H9 (cell line): ENCODE measurements around the gene PPL. TPM values are rescaled to one million over a fixed set of nuclear protein-coding genes. Genes with fewer than 3 reads are reported as not detected.

Source experiments
- DNase-seq: peaks from one replicate; pipeline ENCODE4 v3.0.0-alpha.2; 2017
- H2AFZ ChIP-seq: one replicate; pipeline ENCODE4 v1.6.1; 2013; ENCODE audit warnings: mild to moderate bottlenecking, low read length, control low read depth, moderate library complexity
- H2AK5ac ChIP-seq: 2 replicates; pipeline ENCODE4 v1.6.1; 2013; ENCODE audit warnings: low read length, control low read depth, mixed read lengths; ENCODE audit not compliant: insufficient read length
- H2BK120ac ChIP-seq: one replicate; pipeline ENCODE4 v1.6.1; 2013; ENCODE audit warnings: low read depth, mild to moderate bottlenecking, low read length, control low read depth, inconsistent platforms; ENCODE audit not compliant: poor library complexity, severe bottlenecking
- H2BK12ac ChIP-seq: 2 replicates; pipeline ENCODE4 v1.6.1; 2013; ENCODE audit warnings: low read length, control low read depth, mixed read lengths, low read depth; ENCODE audit not compliant: insufficient read length
- H2BK15ac ChIP-seq: 2 replicates; pipeline ENCODE4 v1.6.1; 2013; ENCODE audit warnings: low read depth, low read length, control low read depth
- H2BK20ac ChIP-seq: one replicate; pipeline ENCODE4 v1.6.1; 2013; ENCODE audit warnings: low read depth, mild to moderate bottlenecking, low read length, control low read depth, inconsistent platforms; ENCODE audit not compliant: poor library complexity, severe bottlenecking
- H2BK5ac ChIP-seq: 2 replicates; pipeline ENCODE4 v1.6.1; 2013; ENCODE audit warnings: low read length, control low read depth, mixed read lengths; ENCODE audit not compliant: insufficient read length
- H3K14ac ChIP-seq: 2 replicates; pipeline ENCODE4 v1.6.1; 2013; ENCODE audit warnings: low read length, control low read depth; ENCODE audit not compliant: insufficient read depth
- H3K18ac ChIP-seq: 2 replicates; pipeline ENCODE4 v1.6.1; 2013; ENCODE audit warnings: low read depth, mild to moderate bottlenecking, mixed read lengths, low read length, control low read depth; ENCODE audit not compliant: insufficient read length
- H3K23ac ChIP-seq: 2 replicates; pipeline ENCODE4 v1.6.1; 2013; ENCODE audit warnings: low read length, control low read depth, mixed read lengths, low read depth; ENCODE audit not compliant: insufficient read length
- H3K23me2 ChIP-seq: 2 replicates; pipeline ENCODE4 v1.6.1; 2013; ENCODE audit warnings: low read depth, mild to moderate bottlenecking, mixed read lengths, low read length, control low read depth; ENCODE audit not compliant: insufficient read length, poor library complexity, severe bottlenecking
- H3K27ac ChIP-seq: 2 replicates; pipeline ENCODE4 v1.5.1; 2013; ENCODE audit warnings: low read length, control low read depth, mixed read lengths, low read depth; ENCODE audit not compliant: insufficient read length
- H3K27me3 ChIP-seq: 2 replicates; pipeline ENCODE4 v1.6.1; 2013; ENCODE audit warnings: low read length, control low read depth, inconsistent platforms; ENCODE audit not compliant: insufficient read depth
- H3K4ac ChIP-seq: 2 replicates; pipeline ENCODE4 v1.6.1; 2013; ENCODE audit warnings: low read depth, mild to moderate bottlenecking, control low read depth, inconsistent platforms, low read length, moderate library complexity
- H3K4me1 ChIP-seq: 2 replicates; pipeline ENCODE4 v1.6.1; 2013; ENCODE audit warnings: low read length, control low read depth, inconsistent platforms; ENCODE audit not compliant: insufficient read depth
- H3K4me2 ChIP-seq: 2 replicates; pipeline ENCODE4 v1.6.1; 2013; ENCODE audit warnings: low read length, control low read depth, mixed read lengths; ENCODE audit not compliant: insufficient read length, insufficient read depth
- H3K56ac ChIP-seq: 2 replicates; pipeline ENCODE4 v1.6.1; 2013; ENCODE audit warnings: low read depth, mild to moderate bottlenecking, mixed read lengths, low read length, control low read depth; ENCODE audit not compliant: insufficient read length
- H3K79me1 ChIP-seq: 2 replicates; pipeline ENCODE4 v1.6.1; 2013; ENCODE audit warnings: low read depth, mild to moderate bottlenecking, moderate library complexity, low read length, control low read depth, inconsistent platforms; ENCODE audit not compliant: insufficient read depth, poor library complexity, severe bottlenecking
- H3K79me2 ChIP-seq: 2 replicates; pipeline ENCODE4 v1.6.1; 2013; ENCODE audit warnings: low read length, control low read depth, inconsistent platforms; ENCODE audit not compliant: insufficient read depth
- H3K9ac ChIP-seq: 2 replicates; pipeline ENCODE4 v1.6.1; 2013; ENCODE audit warnings: low read length, control low read depth, mixed read lengths; ENCODE audit not compliant: insufficient read length; ENCODE audit errors: extremely low read depth
- H3K9me3 ChIP-seq: one replicate; pipeline ENCODE4 v1.6.1; 2013; ENCODE audit warnings: low read depth, low read length, inconsistent platforms; ENCODE audit not compliant: control insufficient read depth
- H3T11ph ChIP-seq: one replicate; pipeline ENCODE4 v1.6.1; 2013; ENCODE audit warnings: mild to moderate bottlenecking, low read length, control low read depth, inconsistent platforms
- H4K20me1 ChIP-seq: one replicate; pipeline ENCODE4 v1.6.1; 2013; ENCODE audit not compliant: control insufficient read depth, insufficient read length, insufficient read depth
- H4K5ac ChIP-seq: 2 replicates; pipeline ENCODE4 v1.6.1; 2013; ENCODE audit warnings: low read depth, mild to moderate bottlenecking, mixed read lengths, low read length, control low read depth; ENCODE audit not compliant: insufficient read length
- H4K8ac ChIP-seq: replicated peaks from 2 replicates; pipeline ENCODE4 v1.6.1; 2013; ENCODE audit warnings: low read length, control low read depth, mixed read lengths, low read depth; ENCODE audit not compliant: insufficient read length
- H4K91ac ChIP-seq: 2 replicates; pipeline ENCODE4 v1.6.1; 2013; ENCODE audit warnings: low read depth, mild to moderate bottlenecking, moderate library complexity, mixed read lengths, low read length, control low read depth; ENCODE audit not compliant: insufficient read length
- H3K27ac Mint-ChIP-seq, 3 experiments: 2 replicates in 2 of 3; 3 replicates in 1 of 3; pipeline ENCODE4 v1.8.0; 2020 to 2021; ENCODE audit warnings: mixed read lengths in 3 of 3, mild to moderate bottlenecking in 1 of 3, moderate library complexity in 1 of 3
- H3K27me3 Mint-ChIP-seq: 2 replicates; pipeline ENCODE4 v1.8.0; 2021; ENCODE audit warnings: low read depth, mild to moderate bottlenecking, moderate library complexity, mixed read lengths
- H3K36me3 Mint-ChIP-seq, 3 experiments: 2 replicates in 2 of 3; 3 replicates in 1 of 3; pipeline ENCODE4 v1.8.0; 2020 to 2021; ENCODE audit warnings: low read depth in 3 of 3, mixed read lengths in 3 of 3; ENCODE audit not compliant: insufficient read depth in 1 of 3
- H3K4me1 Mint-ChIP-seq, 2 experiments: 2 replicates each; pipeline ENCODE4 v1.8.0; 2020; ENCODE audit warnings: mixed read lengths in 2 of 2
- H3K4me3 Mint-ChIP-seq, 2 experiments: 2 replicates in 1 of 2; 3 replicates in 1 of 2; pipeline ENCODE4 v1.8.0; 2020 to 2021; ENCODE audit warnings: mild to moderate bottlenecking in 2 of 2, mixed read lengths in 2 of 2, moderate library complexity in 1 of 2
- H3K9me3 Mint-ChIP-seq, 2 experiments: 2 replicates in 1 of 2; 3 replicates in 1 of 2; pipeline ENCODE4 v1.8.0; 2020; ENCODE audit warnings: mild to moderate bottlenecking in 2 of 2, mixed read lengths in 2 of 2, moderate library complexity in 1 of 2
- WGBS: extraction: QIAGEN DNeasy Blood & Tissue Kit; methylation state at CpG from one replicate; pipeline ENCODE4 v1.1.7; 2013; ENCODE audit warnings: missing lambda C conversion rate, low lambda C conversion rate, mixed read lengths; ENCODE audit not compliant: insufficient read length; ENCODE audit errors: extremely low coverage; 5-methylcytosine and 5-hydroxymethylcytosine counted together
- total RNA-seq: library from RNA; stranded (reverse); gene quantifications from 2 replicates; pipeline ENCODE4 v1.2.1, GENCODE V29; 2021
- TF ChIP-seq, protein P1 (sequence below): fragments of 200-600 bp; sonication (generic); conservative IDR thresholded peaks from 3 replicates; pipeline ENCODE4 v1.8.0; 2021; ENCODE audit warnings: antibody characterized with exemption, mild to moderate bottlenecking

PPL gene
- total RNA-seq, 1 experiment from 2014 or later: 29.2 TPM

DNA sequence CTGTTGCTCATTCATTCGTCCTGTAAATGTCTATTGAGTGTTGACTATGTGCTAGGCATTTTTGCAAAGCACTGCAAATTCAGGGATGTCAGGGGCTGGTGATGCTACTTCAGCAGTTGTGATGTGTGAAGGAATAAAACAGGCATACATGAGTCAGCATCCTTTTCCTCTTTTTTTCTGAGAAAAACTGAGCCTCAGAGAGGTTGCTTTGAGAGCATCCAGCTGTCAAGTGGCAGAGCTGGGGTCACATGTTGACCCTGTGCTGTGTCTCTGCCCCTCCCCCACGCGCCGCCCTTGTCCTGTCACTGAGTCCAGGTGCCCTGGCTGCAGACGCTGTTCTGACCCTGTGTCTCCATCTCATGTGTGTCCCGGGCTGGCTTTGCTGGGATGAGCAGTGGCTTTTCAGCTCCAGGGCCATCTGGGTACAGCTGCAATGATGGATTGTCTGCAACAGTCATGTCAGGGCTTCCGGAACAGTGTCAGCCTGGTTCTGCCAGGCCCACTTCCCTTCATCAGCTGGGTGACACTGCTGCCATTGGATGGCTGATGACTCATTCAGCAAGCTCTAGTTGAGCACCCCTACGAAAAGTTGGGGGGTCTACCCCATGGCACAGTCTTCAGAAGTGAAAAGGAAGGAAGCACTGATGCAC, 36.1 kb upstream of the PPL start:
- Histone ChIP-seq H3K56ac (no peak overlapping the region), H2BK20ac (no peak overlapping the region), H3K4ac (no peak overlapping the region), H3K4me1 (peaks cover 12% of the 10 kb centered on the region; the same call in 1 of the 2 replicates), H4K91ac (no peak overlapping the region), H4K20me1 (no peaks in the 10 kb centered on the region), H3K79me2 (no peaks in the 10 kb centered on the region), H2AK5ac (no peak overlapping the region), H3K14ac (peak overlapping the region; percentile 23; the same call in 1 of the 2 replicates), H3K23ac (no peak overlapping the region), H2BK120ac (no peak overlapping the region), H3T11ph (no peak overlapping the region), H3K79me1 (no peaks in the 10 kb centered on the region), H3K27ac (no peak overlapping the region), H3K9ac (no peak overlapping the region), H3K18ac (no peak overlapping the region), H2BK12ac (no peak overlapping the region), H2BK15ac (no peak overlapping the region), H4K8ac (no peak overlapping the region), H2BK5ac (no peak overlapping the region), H3K27me3 (no peaks in the 10 kb centered on the region), H3K4me2 (no peak overlapping the region), H3K9me3 (no peaks in the 10 kb centered on the region), H2AFZ (no peak overlapping the region), H3K23me2 (no peaks in the 10 kb centered on the region), H4K5ac (no peak overlapping the region)
- no peak for DNase-seq
- WGBS: no CpG with 5 or more reads among the region's 8 CpGs
- Mint-ChIP-seq H3K27ac (peak overlapping the region in 1 of 3 experiments; percentile 27; a peak in 1 of 7 replicates), H3K36me3 (no peaks in the 10 kb centered on the region; a peak in 1 of 7 replicates), H3K9me3 (no peaks in the 10 kb centered on the region), H3K27me3 (no peaks in the 10 kb centered on the region), H3K4me1 (peaks cover 23 to 32% of the 10 kb centered on the region in 2 experiments), H3K4me3 (no peak overlapping the region)
- TF ChIP-seq, protein P1, sequence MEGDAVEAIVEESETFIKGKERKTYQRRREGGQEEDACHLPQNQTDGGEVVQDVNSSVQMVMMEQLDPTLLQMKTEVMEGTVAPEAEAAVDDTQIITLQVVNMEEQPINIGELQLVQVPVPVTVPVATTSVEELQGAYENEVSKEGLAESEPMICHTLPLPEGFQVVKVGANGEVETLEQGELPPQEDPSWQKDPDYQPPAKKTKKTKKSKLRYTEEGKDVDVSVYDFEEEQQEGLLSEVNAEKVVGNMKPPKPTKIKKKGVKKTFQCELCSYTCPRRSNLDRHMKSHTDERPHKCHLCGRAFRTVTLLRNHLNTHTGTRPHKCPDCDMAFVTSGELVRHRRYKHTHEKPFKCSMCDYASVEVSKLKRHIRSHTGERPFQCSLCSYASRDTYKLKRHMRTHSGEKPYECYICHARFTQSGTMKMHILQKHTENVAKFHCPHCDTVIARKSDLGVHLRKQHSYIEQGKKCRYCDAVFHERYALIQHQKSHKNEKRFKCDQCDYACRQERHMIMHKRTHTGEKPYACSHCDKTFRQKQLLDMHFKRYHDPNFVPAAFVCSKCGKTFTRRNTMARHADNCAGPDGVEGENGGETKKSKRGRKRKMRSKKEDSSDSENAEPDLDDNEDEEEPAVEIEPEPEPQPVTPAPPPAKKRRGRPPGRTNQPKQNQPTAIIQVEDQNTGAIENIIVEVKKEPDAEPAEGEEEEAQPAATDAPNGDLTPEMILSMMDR: no peak
